Fibroblast of gingiva (primary cell): ENCODE data around the gene DNAJC28.
A peak's percentile ranks its signal among the peaks of the same experiment; 100 is the strongest.
"Not testable (repeated sequence)": the region's sequence is repeated elsewhere in the genome, so short reads cannot be mapped to it uniquely, and the experiment has no call there.

Source experiments
- DNase-seq: peaks from one replicate; pipeline ENCODE4 v3.0.0-alpha.2; 2011; ENCODE audit warnings: low read depth

Gene DNAJC28, protein sequence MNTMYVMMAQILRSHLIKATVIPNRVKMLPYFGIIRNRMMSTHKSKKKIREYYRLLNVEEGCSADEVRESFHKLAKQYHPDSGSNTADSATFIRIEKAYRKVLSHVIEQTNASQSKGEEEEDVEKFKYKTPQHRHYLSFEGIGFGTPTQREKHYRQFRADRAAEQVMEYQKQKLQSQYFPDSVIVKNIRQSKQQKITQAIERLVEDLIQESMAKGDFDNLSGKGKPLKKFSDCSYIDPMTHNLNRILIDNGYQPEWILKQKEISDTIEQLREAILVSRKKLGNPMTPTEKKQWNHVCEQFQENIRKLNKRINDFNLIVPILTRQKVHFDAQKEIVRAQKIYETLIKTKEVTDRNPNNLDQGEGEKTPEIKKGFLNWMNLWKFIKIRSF

DNA sequence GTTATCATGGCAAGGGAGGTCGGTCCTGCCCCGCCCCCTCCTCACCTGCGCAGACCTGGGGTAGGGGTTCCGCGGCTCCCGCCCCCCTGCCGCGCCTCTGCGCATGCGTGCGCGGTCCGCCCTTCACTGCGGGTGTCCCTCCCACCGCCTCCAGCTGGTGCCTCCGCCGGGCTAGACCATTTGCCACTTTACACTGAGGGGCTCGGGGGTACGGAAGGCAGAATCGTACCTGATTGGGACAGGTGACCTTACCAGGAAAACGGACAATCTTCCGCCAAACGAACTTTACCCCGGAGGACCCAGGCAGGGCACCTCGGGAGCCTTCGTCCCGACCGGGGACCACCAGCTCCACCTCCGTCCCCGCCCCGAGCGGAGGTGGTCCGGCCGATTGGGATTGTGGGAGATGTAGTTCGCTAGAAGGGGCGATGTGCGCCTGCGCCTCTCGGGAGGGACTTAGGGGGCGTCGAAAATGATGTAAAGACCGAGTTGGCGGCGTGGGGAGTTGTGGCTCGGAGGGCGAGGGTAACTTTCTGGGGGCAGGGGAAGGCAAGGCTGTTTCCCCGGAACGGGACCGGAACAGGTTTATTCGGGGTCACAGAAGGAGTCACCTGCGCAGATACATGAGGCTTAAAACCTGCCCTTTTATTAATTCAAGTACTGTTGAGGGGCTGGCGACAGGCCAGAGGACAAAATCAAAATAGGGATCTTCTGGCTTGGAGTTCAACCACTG, at the start of gene DNAJC28:
Gene DNAJC28 (minus strand): TSS at position 344 of the 730 bp plus-strand sequence. CDS start 2,323 bp downstream, outside the sequence.
- peak; percentile 86 for DNase-seq

DNA sequence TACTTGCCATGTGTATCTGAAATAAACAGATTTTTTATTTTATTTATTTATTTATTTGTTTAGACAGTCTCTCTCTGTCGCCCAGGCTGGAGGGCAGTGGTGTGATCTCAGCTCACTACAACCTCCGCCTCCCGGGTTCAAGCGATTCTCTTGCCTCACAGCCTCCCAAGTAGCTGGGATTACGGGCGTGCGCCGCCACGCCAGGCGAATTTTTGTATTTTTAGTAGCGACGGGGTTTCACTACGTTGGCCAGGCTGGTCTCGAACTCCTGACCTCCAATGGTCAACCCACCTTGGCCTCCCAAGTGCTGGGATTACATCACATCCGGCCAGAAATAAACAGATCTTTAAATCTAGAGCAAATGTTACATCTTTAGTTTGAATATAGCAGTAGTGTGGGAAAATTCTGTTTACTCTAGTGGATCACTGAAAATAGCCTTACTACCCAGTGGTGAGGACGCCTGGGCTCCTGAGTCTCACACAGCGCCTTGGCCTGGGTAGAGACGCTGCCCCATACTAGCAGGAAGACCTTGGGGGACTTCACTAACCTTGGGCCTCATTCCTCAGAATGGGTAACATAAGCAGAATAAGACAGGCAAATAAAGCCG, 49.7 kb upstream of the DNAJC28 start:
- peak; percentile 11 for DNase-seq

DNA sequence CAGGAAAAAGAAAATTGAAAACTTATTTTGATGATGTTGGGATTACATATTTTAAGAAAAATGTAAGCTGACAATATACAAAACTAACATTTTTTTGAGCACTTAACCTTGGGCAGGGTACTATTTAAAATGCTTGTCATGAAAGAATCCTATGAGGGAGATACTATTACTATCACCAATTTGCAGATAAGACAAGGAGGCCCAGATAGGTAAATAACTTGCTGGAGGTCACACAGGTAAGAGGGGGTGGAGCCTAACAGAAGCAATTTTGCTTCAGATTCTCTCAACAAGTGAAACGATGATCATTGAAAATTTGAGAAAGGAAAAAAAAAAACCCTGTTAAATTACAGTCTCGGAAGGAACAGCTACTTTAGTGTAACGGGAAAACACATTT, 49.2 kb upstream of the DNAJC28 start:
- no peak for DNase-seq

DNA sequence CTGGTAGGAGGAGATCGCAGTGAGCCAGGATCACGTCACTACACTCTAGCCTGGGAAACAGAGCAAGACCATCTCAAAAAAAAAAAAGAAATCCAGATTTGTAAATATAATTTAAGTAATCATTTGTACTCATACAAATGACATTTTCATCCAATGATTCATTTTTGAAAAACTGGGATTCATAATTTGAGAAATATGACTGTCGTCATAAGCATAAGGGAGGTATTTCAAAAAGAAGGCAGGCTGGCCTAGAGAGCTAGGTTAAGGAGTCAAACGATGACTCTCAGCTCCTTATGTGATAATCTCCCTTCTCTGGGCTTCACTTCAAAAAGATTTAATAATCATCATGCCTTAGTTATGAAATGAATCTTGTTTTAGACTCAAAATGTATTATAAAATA, 48.1 kb upstream of the DNAJC28 start:
- DNase-seq, result peak; percentile 72

DNA sequence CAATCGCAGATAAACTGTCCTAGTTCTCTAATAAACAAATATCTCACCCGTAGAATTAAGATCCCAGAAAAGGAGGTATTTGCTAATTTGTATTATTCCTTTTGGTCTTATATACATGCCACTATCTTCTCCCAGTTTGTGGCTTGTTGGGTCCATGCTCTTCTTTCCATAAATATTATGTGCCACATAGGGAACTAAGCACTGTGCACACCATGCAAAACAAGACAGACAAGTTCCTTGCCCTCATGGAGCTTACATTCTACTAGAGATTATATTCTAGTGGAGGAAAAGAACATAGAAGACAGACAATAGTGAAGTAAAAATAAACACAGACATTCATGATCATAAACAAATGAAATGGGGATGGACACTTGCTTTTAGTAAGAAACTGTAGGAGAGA, 45.7 kb upstream of the DNAJC28 start:
- no peak for DNase-seq

DNA sequence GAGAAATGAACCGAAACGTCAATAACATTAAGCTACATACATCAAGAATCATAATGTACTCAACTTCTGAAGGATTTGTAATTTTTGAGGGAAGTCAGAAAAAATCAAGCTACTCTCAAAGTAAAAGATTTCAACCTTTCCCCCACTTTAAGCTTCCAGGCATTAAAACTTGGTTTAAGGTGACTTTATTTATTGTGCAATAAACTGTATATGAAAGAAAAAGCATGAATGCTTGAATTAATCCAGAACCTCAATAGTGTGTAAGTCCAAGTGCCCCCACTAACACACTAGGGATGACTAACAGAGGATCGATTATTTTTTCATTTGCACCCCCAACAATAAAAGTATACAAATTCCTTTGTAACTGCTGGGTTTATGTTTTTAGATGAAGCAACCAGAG, 39.5 kb upstream of the DNAJC28 start:
- DNase-seq, result no peak

DNA sequence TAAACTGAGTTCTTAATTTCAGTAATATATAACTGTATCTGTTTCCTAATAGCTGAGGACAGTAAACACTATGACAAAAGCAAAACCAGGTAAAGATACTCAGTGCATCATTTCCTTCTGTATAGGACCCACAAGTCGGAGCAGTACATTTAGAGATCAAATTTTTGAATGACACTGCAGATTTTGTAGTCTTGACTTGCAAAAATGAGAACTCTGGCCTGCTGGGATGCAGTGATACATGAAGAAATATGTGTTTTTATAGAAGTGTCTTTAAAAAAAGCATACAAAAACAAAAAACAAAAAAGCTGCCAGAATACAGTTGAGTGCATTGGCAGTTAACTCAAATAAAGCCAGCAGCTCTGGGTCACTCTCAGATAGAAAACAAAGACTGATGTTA, 31.4 kb upstream of the DNAJC28 start:
- no peak for DNase-seq

DNA sequence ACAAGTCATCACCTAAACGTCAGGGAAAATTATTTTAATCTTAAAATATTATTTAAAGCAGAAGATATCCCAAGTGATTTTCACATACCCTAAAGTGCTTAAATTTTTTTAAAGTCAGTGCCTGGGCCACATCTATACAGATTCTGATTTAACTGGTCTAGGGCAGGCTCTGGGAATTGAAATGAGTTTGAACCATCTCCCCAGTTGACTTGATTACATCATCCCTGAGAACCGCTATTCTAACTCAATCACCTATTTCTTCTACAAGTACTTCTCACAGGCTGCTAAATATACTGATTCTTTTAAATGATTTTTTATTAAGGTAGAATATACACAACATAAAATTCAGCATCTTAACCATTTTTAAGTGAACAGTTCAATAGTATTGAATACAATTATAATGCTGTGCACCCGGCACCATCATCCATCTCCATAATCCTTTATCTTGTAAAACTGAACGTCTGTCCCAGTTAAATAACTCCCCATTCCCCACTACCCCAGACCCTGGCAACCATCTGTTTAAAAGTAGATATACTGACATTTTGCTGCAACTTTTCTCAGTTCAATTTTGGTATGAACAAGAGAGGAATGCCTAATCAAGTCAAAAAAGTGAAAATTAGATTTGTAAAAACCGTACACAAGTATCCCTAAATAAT, 30.9 kb upstream of the DNAJC28 start:
- DNase-seq, result no peak

DNA sequence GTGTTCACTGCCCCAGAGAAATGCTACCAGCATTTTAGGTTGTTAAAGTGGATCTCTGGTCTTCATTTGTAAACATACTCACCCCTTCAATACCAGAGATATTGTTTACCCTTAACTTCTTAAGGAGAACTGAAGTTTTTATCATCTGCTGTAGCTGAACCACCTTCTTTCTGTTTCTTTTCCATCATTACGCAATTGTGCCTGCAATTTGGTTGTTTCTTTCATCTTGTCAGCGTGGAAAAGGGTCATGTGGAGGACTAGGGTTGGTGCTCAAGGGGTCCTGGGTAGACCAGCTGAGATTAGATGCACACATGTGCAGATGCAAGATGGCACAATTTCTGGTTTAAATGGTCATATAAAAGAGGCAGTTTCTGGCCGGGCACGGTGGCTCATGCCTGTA, 27.4 kb upstream of the DNAJC28 start:
- DNase-seq, result no peak

DNA sequence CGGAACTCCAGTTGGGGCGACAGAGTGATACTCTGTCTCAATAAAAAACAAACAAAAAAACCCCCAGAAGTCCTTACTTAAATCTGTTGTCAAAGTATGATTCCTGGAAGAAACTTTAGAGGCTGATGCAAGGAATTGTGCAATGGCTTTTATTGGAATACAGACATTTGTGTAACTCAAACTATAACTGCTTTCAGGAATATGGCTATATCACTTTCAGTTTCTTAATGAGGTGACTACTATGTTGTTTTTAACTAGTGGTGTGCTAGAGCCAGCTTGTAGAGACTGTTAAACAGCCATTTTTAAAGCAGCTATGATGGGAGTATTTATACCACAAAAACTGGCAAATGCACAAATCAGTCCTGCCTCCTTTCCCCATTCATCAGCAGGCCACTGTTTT, 22.7 kb upstream of the DNAJC28 start:
- peak; percentile 82 for DNase-seq

DNA sequence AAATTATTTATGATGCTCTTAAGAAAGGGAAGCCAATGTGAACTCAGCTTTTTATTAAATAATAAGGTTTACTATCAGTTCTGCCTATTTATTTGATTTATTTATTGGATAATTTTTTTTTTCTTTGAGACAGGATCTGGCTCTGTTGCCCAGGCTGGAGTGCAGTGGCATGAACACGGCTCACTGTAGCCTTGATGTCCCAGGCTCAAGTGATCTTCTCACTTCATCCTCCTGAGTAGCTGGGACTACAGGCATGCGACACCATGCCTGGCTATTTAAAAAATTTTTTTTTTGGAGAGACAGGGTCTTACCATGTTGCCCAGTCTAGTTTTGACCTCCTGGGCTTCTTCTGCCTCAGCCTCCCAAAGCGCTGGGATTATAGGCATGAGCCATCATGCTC, 21.0 kb upstream of the DNAJC28 start:
- DNase-seq, result no peak

DNA sequence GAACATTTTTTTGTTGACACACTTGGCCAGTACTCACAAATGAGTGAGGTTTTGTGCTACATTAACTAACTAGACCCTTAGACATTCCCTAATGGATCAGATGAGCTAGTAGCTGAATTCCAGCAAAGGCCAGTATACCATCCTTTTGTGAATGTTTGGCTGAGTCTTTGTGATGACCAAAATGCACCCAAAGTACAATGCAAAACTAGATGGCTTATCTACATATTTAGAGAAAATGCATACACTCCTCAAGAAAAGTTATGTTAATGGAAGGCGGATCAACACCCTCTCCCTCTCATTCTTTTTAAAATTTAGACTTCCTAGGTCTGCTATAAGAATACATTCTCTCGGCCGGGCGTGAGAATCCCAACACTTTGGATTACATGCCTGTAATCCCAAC, 20.1 kb upstream of the DNAJC28 start:
- no peak for DNase-seq

DNA sequence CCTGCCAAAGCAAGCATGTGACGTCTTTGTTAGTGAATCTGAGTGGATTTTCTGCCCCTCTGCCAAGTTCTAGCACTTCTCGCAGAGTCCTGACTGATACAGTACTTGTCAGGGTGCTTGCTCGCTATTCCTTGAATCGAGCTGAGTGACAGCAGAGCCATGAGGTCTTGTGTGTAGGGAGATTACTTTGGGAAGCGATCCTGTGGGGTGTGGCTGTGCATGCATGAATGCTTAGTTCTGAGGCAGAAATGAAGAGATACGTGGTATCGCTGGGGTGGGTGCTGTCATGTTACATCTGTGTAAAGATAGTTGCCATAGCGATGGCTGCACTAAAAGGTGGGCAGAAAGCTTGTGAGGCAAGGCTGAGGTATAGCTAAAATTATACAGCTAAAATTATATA, 19.3 kb upstream of the DNAJC28 start:
- no peak for DNase-seq

DNA sequence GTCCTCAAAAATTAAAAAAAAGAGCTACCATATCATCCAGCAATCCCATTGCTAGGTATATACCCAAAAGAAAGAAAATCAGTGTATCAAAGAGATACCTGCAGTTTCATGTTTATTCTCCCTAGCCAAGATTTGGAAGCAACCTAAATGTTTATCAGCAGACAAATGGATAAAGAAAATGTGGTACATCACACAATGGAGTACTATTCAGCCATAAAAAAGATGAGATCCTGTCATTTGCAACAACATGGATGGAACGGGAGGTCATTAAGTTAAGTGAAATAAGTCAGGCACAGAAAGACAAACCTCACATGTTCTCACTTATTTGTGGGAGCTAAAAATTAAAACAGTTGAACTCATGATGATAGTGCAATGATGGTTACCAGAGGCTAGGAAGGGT, 15.5 kb upstream of the DNAJC28 start:
- not testable (repeated sequence) for DNase-seq

DNA sequence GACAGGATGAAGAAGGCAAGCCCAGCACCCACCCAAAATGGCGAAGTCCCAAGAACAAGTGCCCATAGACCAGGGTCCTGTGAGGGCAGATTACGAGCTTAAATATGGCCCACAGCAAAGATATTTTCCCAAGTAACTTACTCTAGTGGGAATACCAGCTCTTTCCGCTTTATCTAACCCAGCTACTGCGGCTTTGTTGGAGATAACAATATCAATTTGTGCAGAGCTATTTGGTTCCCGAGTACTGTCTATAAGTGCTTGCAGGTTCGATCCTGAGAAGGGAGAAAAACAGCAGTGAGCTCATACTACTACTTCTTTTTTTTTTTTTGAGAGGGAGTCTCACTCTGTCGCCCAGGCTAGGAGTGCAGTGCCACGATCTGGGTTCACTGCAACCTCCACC, 14.3 kb upstream of the DNAJC28 start:
- DNase-seq, result no peak

DNA sequence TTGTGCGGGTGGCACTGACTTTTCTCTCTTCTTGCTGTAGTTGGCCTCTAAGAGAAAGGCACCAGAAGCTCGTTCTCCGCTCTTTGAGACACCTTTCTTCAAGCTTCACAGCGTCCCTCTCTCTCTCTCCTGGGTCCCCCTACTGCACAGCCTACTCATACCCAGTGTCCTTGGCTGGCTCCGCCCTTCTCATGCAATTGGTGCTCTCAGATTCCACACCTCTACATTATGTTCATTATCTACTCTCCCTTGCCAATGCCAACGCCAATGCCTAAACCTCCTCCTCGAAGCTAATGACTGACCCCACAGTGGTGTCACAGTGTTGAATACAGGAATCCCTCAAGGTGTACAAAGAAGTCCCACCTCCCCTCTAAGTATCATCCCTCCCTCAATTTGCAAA, 4.8 kb upstream of the DNAJC28 start:
- DNase-seq, result no peak

DNA sequence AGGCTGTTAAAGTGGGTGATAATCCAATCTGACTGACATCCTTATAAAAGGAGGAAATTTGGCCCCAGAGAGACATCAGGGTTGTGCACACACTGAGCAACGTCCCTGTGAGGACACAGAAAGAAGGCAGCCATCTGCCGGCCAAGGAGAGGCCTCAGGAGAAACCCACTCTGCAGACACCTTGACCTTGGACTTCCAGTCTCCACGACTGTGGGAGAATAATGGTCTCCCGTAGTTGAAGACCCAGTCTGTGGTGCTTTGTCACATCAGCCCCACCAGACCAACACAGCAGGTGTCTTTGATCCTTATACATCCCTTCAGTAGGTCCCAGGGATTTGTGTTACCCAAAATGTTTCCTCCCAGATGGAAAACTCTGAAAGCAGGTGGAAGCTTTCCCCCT, 4.2 kb upstream of the DNAJC28 start:
- DNase-seq, result no peak

DNA sequence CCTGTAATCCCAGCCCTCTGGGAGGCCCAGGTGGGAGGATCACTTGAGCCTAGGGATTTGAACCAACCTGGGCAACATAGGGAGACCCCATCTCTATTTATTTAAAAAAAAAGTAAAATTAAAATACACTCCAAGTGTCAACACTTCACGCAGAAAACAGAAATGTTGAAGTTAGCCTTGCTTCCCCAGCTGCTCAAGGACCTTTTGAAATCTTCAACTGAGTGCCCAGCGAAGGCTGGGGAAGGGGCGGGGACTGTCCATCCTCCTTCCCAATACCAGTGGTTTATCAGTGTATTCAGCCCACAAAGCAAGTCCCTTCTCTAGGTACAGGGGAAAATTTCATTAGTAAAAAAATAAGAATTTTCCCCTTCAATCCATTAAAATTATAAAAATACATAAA, 2.2 kb upstream of the DNAJC28 start:
- no peak for DNase-seq

DNA sequence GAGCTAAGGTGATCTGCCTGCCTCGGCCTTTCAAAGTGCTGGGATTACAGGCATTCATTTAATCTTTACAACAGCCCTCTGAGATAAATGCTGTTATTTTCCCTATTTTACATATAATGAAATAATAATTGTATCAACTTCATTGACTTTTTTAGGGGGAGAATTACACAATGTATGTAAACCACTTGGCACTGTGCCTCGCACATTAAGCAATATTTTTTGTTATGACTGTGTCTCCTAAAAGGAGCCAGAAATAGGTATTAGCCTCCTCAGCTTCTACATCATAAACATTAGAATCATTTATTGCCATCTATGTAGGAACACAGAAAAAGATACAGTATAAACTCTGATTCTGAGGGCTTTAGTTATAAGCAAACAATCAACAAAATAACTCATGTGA, 1.1 kb upstream of the DNAJC28 start:
- peak; percentile 45 for DNase-seq

DNA sequence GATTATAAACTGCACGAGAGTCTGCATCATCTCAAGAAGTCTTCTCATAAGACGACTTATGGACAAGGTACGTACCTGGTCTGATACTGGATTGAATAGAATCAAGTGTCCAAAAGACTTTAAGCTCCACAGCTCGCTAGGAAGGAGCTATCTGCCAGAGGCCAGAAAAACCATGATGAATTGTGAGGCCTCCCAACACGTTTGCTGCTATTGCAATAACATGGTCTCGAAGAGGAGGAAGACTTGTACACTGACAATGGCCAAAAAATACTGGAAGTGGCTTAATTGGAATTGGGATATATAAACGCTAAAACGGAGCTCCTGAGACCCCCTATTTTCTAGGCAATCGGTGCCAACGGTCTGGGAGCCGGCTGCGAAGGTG, 534 bp downstream of the DNAJC28 start:
- no peak for DNase-seq

DNA sequence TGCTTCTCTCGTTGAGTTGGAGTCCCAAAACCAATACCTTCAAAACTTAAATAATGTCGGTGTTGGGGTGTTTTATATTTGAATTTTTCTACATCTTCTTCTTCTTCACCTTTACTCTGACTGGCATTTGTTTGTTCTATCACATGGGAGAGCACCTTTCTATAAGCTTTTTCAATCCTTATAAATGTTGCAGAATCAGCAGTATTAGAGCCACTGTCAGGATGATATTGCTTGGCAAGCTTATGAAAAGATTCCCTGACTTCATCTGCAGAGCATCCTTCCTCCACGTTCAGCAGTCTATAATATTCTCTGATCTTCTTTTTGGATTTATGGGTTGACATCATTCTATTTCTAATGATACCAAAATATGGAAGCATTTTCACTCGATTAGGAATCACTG, 2.6 kb downstream of the DNAJC28 start:
- no peak for DNase-seq

DNA sequence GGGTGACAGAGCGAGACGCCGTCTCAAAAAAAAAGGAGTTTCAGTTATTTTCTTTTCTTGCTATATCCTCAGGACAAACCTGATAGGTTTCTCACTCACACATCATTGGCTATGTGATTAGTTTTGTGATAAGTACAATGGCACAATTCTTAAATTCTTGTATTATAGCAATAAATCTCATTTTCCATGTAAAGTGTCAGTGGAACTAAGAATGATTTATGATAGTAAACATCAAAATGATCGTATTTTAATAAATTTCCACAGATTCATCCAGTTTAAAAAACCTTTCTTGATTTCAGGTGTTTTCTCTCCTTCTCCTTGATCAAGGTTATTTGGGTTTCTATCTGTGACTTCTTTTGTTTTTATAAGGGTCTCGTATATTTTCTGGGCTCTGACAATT, 3.5 kb downstream of the DNAJC28 start:
- no peak for DNase-seq
